Activated CD4-positive, CD25-positive, alpha-beta regulatory T cell (primary cell): ENCODE measurements around the gene HNRNPC.

Source experiments
- DNase-seq, 4 experiments: peaks; one replicate each; lab custom pipeline; 2025; lab: John Stamatoyannopoulos, UW

HNRNPC gene

GRCh38 chr14:21210023-21210422, 59.2 kb downstream of the HNRNPC start:
- no peak for DNase-seq

GRCh38 chr14:21209185-21209584, 60.1 kb downstream of the HNRNPC start:
- DNase-seq, result no peak

GRCh38 chr14:21208554-21208953, 60.7 kb downstream of the HNRNPC start:
- DNase-seq, result no peak

GRCh38 chr14:21206753-21207684, 62.2 kb downstream of the HNRNPC start:
- no peak for DNase-seq

DNA sequence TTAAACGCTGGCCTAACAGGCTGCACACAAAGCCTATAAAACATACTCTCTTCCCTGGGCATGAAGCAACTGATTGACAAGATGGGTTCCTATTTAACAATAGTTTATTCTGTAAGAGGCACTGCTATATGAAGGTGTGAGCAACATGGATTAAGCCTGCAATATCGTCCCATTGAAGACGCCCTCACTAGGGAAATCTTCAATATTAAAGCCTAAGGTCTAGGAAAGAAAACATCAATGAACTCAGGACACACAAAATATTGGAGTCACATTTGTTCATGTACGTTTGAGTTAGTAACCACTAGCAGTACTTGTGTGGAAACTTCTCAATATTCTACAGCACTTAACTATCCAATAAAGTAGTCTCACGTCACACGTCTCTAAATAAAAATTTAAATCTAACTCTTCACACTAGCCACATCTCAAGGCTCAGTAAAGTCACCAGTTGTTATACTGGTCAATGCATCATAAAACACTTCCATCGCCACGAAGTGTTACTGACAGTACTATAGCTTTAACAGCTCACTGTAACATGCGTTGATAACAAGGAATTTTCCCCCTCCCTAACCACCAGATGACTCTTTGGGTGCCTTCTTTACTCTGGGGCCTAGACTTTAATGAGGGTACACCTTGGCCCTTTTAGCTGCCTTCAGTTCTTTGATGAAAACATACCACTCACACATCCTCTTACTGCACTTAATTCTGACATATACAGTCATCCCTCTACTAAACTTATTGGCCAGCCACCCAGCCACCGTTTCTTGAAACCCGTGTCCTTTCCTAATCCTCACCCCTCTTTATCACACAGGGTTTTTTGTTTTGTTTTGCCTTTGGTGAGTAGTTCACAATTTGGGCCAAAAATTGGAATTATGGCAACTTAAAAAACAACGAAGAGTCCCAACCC, 63.3 kb downstream of the HNRNPC start:
- no peak for DNase-seq

- no peak for DNase-seq
Measured at GRCh38 chr14:21205026-21205677, 64.1 kb downstream of the HNRNPC start.

- DNase-seq, result no peak
Measured at GRCh38 chr14:21204167-21205025, 64.8 kb downstream of the HNRNPC start.

GRCh38 chr14:21203470-21204166, 65.6 kb downstream of the HNRNPC start:
- no peak for DNase-seq

DNA sequence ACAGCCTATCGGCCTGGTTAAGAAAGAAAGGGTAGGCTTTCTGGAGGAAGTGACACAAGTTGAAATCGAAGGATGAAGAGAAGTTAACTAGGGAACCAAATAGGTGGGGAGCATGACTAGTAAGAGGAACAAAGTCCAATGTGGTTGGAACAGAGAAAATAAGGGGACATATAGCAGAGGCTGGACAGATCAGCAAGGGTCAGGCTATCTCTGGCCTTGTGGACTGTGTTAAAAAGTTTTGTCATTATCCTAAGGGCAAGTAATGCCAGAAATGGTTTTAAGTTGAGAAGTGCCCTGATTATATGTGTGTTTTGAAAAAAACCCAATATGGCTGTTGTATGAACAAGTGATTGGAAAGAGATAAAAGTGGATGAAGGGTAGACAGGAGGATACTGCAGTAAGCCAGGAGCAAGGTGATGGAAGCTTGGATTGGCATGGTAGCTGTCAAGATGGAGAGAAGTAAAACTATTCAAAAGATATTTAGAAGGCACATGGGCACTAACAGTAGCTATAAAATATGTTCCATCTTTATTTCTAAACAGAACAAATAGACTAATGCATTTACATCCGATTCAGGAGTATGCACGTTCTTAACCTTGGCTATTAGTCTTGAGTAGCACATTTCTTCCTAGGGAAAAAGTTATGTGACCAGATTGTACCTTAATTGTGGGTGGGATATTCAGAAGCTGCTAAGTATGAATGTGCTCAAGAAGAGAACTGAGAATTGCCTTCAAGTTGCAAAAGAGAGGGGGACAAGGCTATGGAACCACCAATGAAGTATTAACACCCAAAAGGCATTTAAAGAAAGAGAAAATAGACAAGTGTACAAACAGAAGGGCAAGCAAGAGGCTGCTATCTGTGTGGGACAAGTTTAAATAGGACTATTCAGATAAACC, 66.5 kb downstream of the HNRNPC start:
- DNase-seq, result no peak

- DNase-seq, result no peak
Measured at GRCh38 chr14:21201732-21202462, 67.3 kb downstream of the HNRNPC start.

- DNase-seq, result no peak
Measured at GRCh38 chr14:21200752-21201461, 68.3 kb downstream of the HNRNPC start.

- DNase-seq, result no peak
Measured at GRCh38 chr14:21199611-21200560, 69.4 kb downstream of the HNRNPC start.

GRCh38 chr14:21197418-21198205, 71.6 kb downstream of the HNRNPC start:
- DNase-seq, result no peak

GRCh38 chr14:21194597-21194996, 74.6 kb downstream of the HNRNPC start:
- no peak for DNase-seq

DNA sequence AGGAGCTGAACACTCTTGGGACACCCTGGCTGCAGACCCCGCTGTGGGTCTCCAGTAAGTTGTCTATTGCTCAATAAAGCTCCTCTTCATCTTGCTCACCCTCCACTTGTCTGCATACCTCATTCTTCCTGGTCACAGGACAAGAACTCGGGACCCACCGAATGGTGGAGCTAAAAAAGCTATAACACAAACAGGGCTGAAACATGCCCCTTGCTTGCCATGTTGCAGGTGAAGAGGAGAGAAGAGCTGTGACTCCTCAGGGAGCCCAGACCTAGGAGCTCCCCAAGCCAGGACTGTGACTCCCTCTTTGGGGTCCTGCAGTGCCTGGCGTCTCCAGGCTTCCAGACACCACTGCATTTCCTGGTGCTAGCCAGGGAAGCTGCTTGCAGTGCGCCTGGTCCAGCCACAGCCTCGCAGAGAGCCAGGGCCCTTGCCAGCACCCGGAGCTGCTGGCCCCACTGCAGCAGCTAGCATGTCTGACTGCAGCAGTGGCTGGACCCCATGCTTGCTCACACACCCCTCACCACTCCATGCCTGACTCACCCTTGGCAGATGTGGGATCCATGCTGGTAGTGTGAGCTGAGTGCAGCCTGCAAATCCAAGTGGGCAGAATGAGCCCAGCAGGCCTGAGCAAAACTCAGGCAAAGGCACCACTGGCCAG, 76.2 kb downstream of the HNRNPC start:
- no peak for DNase-seq

GRCh38 chr14:21192447-21192822, 76.8 kb downstream of the HNRNPC start:
- DNase-seq, result no peak
